AG09309 (cell line): ENCODE results near the gene FEN1.
A peak's percentile ranks its signal among the peaks of the same experiment; 100 is the strongest.

Source experiments
- DNase-seq: peaks from one replicate; pipeline ENCODE4 v3.0.0-alpha.2; 2010; ENCODE audit warnings: low read depth
- H3K4me3 ChIP-seq: 2 replicates; pipeline ENCODE4 v1.5.1; 2011; ENCODE audit warnings: mild to moderate bottlenecking, low read depth, low read length, moderate library complexity; ENCODE audit not compliant: control insufficient read depth
- CTCF ChIP-seq: IDR thresholded peaks from 2 replicates; pipeline ENCODE4 v1.5.1; 2011; ENCODE audit warnings: mild to moderate bottlenecking, low read depth, low read length, inconsistent platforms; ENCODE audit not compliant: insufficient read depth, control insufficient read depth; ENCODE audit errors: missing control alignments

The FEN1 gene

GRCh38 chr11:61820174-61820573, 27.5 kb downstream of the FEN1 start:
- H3K4me3 ChIP-seq, result no peak overlapping the region
- no peak for TF ChIP-seq CTCF
- no peak for DNase-seq

- no peak for TF ChIP-seq CTCF
- peak overlapping the region; percentile 32 for H3K4me3 ChIP-seq
- DNase-seq, result no peak
Measured at GRCh38 chr11:61826930-61827570, 34.3 kb downstream of the FEN1 start.

GRCh38 chr11:61827571-61828378, 35.1 kb downstream of the FEN1 start, which contains the start of gene FADS2:
TSS of gene FADS2 (plus strand) at chr11:61828300. CDS start at chr11:61828391, 91 bp downstream.
- no peak for TF ChIP-seq CTCF
- H3K4me3 ChIP-seq, result peak within 1 kb of the TSS; percentile 66
- peak; percentile 46 for DNase-seq

GRCh38 chr11:61828379-61828628, 35.6 kb downstream of the FEN1 start:
- no peak for DNase-seq
- TF ChIP-seq CTCF, result no peak
- H3K4me3 ChIP-seq, result peak overlapping the region; percentile 66

- no peak for DNase-seq
- peak; percentile 48 for TF ChIP-seq CTCF
- peak overlapping the region; percentile 66 for H3K4me3 ChIP-seq
Measured at GRCh38 chr11:61828629-61829407, 36.1 kb downstream of the FEN1 start.

- H3K4me3 ChIP-seq, result no peak overlapping the region
- DNase-seq, result no peak
- TF ChIP-seq CTCF, result no peak
Measured at GRCh38 chr11:61829806-61830205, 37.1 kb downstream of the FEN1 start.
